Limb (tissue), 2 donors: ENCODE results near the gene KRT71.

Experiments used
- DNase-seq, 2 donors: peaks; one replicate each; pipeline ENCODE4 v3.0.0-alpha.2; 2016; ENCODE audit errors: extremely low spot score in 2 of 2

Gene KRT71

GRCh38 chr12:52539083-52539820 is 13.7 kb downstream of the KRT71 start:
- DNase-seq, result peak in 1 of 2 donors; percentile 75

- no peak for DNase-seq
Observed at GRCh38 chr12:52537101-52537500, 15.8 kb downstream of the KRT71 start.

DNA sequence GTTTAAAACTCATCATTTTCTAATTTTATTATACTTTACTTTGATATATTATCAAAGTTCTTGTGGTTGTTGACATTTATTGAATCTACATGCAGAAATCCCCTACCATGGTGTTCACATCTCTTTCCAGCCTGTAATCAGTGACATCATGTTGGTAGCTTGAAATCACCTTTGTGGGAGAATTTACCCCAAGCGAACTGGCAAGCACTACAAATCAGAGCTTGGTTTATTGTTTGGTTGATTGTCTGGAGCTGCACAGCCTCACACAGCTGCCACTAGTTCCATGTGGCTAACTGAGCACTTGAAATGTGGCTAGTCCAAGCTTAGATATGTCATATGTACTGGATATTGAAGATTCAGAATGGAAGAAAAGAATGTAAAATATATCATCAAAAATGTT is 17.4 kb downstream of the KRT71 start:
- DNase-seq, result no peak

DNA sequence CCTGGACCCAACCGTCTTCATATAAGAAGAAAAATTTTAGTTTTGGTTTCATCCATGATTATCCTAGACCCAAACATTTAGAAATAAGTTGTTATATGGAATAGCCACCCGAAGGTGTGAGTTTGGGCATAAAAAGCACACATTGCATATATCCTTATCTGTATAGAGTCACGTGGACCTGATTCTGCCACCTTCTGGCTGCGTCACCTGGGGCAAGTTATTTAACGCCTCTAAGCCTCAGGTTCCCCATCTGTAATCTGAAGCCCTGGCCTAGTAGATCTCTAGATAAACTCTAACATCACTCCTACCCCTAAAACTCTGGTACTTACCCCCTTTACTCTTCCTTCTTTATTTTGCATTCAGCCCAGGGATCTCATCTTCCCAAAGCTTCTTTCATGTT is 18.5 kb downstream of the KRT71 start:
- DNase-seq, result no peak

DNA sequence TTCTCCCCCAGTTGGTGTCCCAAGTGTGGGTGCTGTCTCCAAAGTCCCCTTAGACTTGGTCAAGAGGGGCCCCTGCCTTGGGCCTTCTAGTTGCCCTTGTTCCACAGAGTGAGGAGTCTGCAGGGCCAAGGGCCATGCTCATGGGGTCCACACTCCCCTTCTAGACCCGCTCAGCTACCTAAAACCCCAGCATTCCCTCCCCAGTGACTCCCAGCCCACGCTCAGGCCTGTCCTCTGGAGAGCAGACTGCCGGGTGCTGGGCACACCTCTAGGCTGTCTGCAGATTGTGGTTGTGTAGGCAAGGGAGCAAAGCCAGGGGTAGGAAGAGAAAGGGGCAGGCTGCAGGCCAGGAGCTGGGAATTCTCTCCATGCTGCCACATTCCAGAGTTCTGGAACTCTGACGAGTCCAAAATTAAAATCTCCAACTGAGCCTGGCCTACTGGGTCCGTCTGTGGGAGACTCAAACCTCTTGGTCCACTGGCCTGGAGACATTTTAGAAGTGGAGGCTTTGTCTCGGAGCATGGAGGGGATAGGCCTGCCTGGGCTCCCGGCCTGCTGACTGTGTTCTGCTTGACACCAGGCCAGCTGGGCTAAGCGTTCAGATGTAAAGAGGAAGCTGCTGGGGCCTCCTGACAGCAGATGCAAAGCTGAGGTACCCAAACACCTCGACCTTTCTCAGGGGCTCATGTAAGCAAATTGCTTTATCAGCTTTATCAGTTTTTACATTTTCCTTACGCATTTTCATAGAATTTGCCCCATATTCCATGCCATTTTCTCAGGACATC is 19.1 kb downstream of the KRT71 start:
- DNase-seq, result no peak

DNA sequence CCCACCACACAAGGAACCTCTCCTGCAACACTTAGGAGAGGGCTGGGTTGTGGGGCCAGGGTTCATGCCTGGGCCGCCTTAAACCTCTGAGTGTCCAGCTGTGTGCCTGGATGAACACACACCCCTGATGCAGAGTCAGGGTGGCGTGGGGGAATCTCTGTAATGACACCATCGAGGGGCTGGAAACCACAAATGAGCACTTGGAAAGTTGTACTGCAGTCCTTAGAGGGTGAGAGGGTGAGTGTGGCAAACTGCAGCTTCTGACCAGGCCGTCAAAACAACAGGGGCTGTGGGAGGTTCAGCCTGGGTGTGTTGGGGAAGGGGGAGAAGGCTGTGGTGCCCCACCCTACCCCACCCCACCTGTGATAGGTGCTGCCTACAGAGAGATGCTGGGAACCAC is 20.3 kb downstream of the KRT71 start:
- DNase-seq, result no peak

- no peak for DNase-seq
Observed at GRCh38 chr12:52531566-52532300, 21.2 kb downstream of the KRT71 start.

- no peak for DNase-seq
Observed at GRCh38 chr12:52530905-52531304, 22.0 kb downstream of the KRT71 start.

- no peak for DNase-seq
Observed at GRCh38 chr12:52530366-52530765, 22.6 kb downstream of the KRT71 start.

- DNase-seq, result no peak
Observed at GRCh38 chr12:52529846-52530245, 23.1 kb downstream of the KRT71 start.

- no peak for DNase-seq
Observed at GRCh38 chr12:52529417-52529816, 23.5 kb downstream of the KRT71 start.

DNA sequence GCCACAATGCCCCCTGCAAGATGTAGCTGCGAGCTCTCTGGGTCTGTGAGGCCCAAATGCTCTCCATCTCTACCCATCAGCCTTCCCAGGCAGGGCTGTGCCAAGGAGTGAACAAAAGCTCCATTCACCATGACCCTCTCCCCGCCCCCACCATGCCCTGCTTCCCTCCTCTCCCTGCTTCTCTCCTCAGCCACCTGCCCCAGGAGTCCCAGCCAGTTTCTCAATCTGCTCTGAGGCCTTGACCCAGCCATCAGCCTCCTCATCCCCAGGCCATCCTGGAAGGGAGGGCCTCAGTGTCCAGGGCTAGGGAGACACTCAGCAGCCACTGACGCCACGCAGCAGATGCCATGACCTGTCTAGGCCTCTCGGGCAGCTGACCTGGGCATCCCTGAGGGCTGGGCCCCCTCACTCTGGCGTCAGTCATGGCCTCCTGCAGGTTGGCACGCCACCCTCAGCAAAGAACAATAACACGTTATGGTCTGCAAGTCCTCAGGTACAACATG is 24.3 kb downstream of the KRT71 start:
- DNase-seq, result no peak

GRCh38 chr12:52527121-52527800 is 25.7 kb downstream of the KRT71 start:
- peak in 1 of 2 donors; percentile 7 for DNase-seq

- peak in 1 of 2 donors; percentile 15 for DNase-seq
Observed at GRCh38 chr12:52526511-52526951, 26.4 kb downstream of the KRT71 start.

DNA sequence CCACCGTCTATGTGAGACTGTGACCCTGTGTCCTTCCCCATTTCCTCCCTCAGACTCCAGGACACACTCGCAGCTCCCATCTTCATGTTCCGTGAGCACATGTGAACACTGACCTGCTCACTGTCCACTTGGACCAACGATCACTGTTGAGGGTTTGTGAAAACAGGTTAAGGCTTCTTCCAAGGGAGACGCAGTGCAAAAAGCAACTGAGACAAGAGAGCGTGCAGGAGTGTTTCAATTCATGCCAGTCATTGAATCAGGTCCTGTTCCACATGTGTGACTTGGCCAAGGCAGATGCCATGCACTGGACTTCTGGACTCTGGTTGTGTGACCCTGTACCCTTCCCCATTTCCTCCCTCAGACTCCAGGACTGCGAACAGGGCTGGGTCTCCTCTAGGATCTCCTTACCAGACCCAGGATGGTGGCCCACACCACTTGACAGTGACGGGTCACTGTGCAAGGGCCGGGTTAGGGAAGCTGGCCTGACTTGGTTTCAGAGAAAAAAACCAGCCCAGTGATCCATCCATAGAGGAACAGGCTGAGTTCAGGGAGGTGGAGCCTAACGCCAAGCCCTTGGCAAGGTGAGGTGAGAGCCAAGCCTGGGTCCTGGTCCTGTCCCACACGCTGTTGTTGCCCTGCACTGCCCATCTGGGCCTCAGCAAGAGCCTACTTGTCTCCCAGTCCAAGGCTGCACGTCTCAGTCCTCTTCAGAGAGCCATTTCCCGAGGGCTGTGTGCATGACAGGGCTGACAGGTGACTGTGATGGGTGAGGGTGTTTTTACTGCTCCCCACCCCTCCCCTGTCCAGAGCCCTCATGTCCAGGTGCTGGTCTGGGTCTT is 27.1 kb downstream of the KRT71 start:
- DNase-seq, result peak in 1 of 2 donors; percentile 16

DNA sequence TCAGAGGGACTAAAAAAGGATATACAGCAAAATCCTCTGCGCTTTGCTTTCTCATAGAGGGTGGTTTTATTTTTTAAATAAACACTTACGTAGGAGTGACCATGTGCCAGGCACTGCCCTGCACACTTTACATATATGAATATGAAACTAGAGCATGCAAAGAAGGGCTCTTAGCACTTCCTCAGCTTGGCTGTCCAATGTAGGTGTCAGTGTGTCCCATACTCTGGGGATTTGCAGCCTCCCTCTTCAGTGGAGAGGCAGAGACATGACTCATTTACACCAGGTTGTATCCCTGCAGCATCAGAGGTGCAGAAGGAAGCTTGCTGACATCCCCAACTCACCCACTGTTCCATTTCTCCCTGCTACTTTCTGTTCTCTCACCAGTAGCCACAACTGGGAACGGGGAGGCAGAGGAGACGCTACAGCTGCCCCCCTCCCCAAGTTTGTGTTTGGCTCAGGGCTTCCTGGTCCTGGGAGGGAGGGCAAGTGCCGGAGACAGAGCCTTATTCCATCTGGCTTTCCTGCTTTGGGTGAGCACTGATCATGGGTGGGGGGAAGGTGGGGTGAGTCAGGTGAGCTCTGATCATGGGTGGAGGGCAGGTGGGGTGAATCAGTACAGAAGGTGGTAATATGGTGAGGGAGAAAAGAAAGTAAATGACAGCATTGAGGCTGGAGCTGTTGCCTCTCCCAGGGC is 27.9 kb downstream of the KRT71 start:
- DNase-seq, result peak in 1 of 2 donors; percentile 20

DNA sequence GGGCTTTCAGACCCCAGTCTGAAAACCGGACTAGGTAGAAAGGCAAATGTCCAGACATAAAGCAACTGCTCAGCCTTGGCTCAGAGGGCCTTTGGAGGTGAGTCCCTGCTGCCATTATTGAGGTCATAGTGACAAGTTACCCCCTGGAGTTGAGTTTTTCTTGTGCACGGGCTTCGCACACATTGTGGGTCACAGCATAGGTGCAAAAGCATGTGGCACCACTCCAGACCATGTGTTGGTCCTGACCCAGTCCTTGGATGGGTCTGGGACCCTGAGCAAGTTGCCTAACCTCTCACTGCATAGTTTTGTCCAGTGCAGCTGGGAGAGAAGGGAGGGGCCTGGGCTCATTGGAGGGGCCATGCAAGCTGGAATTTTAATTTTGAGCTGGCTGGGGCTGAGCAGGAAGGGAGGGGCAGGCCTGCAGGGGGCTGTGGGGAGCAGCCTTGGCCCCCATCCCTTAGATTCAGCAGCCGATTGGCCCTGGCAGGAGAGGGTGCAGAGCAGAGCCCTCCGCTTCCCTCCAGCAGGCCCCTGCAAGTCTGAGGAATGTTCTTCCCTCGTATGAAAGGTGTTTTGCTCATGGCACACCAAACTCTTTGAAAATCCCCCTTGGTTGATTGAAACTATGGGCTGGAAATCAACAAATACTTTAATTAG is 28.6 kb downstream of the KRT71 start:
- peak in 1 of 2 donors; percentile 42 for DNase-seq

DNA sequence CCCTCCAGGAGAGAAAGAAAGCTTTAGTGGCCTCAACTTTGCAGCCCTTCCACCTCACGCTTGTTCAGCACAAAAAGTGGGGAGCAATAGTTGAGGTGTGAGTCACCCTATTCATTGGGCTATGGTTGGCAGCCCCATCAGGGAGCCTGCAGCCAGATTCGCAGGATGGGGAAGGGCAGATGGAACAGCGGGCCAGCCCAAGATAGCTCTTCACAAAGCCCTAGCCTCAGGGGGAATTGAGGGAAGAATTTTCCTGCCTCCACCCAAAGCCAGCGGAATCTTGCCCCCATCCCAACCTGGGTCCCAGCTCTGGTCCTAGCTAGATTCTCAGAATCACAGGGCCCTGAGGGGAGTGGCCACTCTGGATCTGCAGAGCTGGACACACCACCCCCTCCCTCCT is 29.1 kb downstream of the KRT71 start:
- peak in 1 of 2 donors; percentile 18 for DNase-seq

DNA sequence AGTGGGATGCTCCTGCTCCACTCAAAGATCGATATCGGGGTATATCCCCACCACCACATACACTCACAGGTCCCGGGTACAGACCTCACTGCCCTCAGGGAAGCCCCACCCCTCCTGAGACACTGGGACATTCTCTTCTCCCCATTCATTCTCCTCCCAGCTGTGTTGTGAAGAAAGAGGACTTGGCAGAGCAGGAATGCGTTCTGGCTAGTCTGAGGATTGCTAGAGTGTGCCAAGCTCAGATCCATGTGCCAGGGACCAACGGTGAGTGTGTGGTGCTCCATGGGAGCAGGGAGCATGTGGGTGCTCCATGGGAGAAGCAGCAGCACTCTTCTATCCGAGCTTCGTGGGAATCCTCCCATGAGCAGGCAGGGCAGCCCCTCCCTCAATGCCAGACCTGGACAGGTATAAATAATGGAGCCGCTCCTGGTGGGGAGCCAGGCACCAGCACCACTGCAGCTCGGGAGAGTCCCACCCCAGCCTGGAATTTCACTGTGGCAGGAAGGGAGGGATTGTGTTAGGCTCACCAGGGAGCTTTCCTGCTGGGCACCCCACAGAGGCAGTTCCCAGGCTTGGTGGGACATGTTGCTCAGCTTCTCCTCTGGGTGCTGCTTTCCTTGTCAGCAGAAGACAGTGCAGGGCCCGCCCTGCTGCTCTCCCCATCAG is 30.5 kb downstream of the KRT71 start:
- DNase-seq, result peak in 1 of 2 donors; percentile 22
